A673 (cell line): ENCODE data around the gene GAS2. TPM values are rescaled to one million over a fixed set of nuclear protein-coding genes. Genes with fewer than 3 reads are reported as not detected.

Experiments used
- BruUV-seq: library from RNA; stranded (reverse); fragments of 400-500 nt; replicated peaks from 2 replicates; lab custom pipeline; 2021; lab: Mats Ljungman, UMichigan
- CTCF ChIA-PET: fragments of 300-600 bp; sonication (Branson Sonifier 250); formaldehyde crosslinking; loops from one replicate; lab custom pipeline; 2022; ENCODE audit warnings: antibody characterized with exemption; lab: Charles Lee
- POLR2A ChIA-PET: fragments of 300-600 bp; sonication (Branson Sonifier 250); formaldehyde crosslinking; loops from one replicate; lab custom pipeline; 2022; ENCODE audit warnings: antibody characterized with exemption; ENCODE audit not compliant: low non-redundant PET; lab: Charles Lee
- DNase-seq: peaks from one replicate; pipeline ENCODE4 v3.0.0-alpha.2; 2015; ENCODE audit warnings: low spot score
- H3K27ac ChIP-seq: fragments of 200-600 bp; sonication (generic); 2 replicates; pipeline ENCODE4 v1.5.1; 2016; ENCODE audit warnings: mixed run types, low read depth, mild to moderate bottlenecking, mixed read lengths, antibody characterized with exemption, low read length; ENCODE audit not compliant: poor library complexity, severe bottlenecking
- H3K27me3 ChIP-seq: fragments of 200-600 bp; sonication (generic); replicated peaks from 2 replicates; pipeline ENCODE4 v1.6.1; 2017; ENCODE audit warnings: mixed run types, low read depth, mild to moderate bottlenecking, mixed read lengths, antibody characterized with exemption, low read length; ENCODE audit not compliant: insufficient read depth, poor library complexity
- H3K36me3 ChIP-seq: fragments of 200-600 bp; sonication (generic); 2 replicates; pipeline ENCODE4 v1.6.1; 2016; ENCODE audit warnings: mixed run types, mild to moderate bottlenecking, mixed read lengths, antibody characterized with exemption, low read length; ENCODE audit not compliant: insufficient read depth, poor library complexity, severe bottlenecking
- H3K4me1 ChIP-seq: fragments of 200-600 bp; sonication (generic); 2 replicates; pipeline ENCODE4 v1.6.1; 2017; ENCODE audit warnings: mixed run types, mild to moderate bottlenecking, mixed read lengths, antibody characterized with exemption, low read length; ENCODE audit not compliant: insufficient read depth, poor library complexity, severe bottlenecking
- H3K4me3 ChIP-seq: fragments of 200-600 bp; sonication (generic); 2 replicates; pipeline ENCODE4 v1.5.1; 2016; ENCODE audit warnings: low read depth, mixed run types, mild to moderate bottlenecking, mixed read lengths, low read length; ENCODE audit not compliant: poor library complexity, severe bottlenecking
- H3K9me3 ChIP-seq: fragments of 200-600 bp; sonication (generic); 2 replicates; pipeline ENCODE4 v1.6.1; 2016; ENCODE audit warnings: mixed run types, low read depth, mild to moderate bottlenecking, mixed read lengths, antibody characterized with exemption, low read length; ENCODE audit not compliant: poor library complexity, severe bottlenecking
- EZH2 ChIP-seq: fragments of 200-600 bp; sonication (generic); IDR thresholded peaks from 2 replicates; pipeline ENCODE4 v1.6.1; 2017; ENCODE audit warnings: borderline replicate concordance, low read depth, mild to moderate bottlenecking, mixed read lengths, antibody characterized with exemption, low read length; ENCODE audit not compliant: poor library complexity, severe bottlenecking
- intact Hi-C: fragments of 100-400 bp; cut with micrococcal nuclease; formaldehyde crosslinking; loops from one replicate; pipeline ENCODE4 v1.10.0; 2022; ENCODE audit not compliant: unreplicated experiment
- total RNA-seq: library from RNA; stranded (reverse); gene quantifications from 2 replicates; pipeline ENCODE4 v1.2.3, GENCODE V29; 2021
- TF ChIP-seq, protein P1 (sequence below): fragments of 300-800, 200-600 bp; sonication (generic); conservative IDR thresholded peaks from 2 replicates; pipeline ENCODE4 v1.5.1; 2017; ENCODE audit warnings: low read depth, mild to moderate bottlenecking, antibody characterized with exemption, low read length, moderate library complexity, mixed read lengths

The GAS2 gene
- total RNA-seq, 1 experiment from 2014 or later, result 1.8 TPM

DNA sequence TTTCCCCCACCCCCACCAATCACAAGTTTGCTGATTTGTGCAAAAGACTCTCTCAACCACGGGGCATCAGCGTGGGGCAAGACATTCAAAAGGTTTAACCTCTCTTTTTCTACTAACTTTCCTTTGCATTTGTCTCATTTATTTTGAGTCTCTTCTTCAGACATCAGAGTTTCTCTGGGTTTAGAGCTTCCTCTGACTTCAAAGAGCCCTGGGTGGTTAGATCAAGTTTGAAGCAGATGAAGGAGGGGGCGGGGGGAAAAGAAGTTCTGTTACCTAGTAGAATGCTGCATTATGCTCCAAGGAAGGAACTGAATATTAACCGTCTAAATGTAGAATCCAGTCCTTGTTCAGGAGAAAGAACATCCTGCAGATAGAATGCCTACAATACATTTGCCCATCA is 24.5 kb downstream of the GAS2 start:
- no peak for DNase-seq
- Histone ChIP-seq H3K4me3 (no peak overlapping the region), H3K4me1 (no peaks in the 10 kb centered on the region), H3K36me3 (no peaks in the 10 kb centered on the region), H3K27me3 (no peaks in the 10 kb centered on the region), H3K9me3 (no peaks in the 10 kb centered on the region), H3K27ac (no peak overlapping the region)
- POLR2A ChIA-PET, result no interaction called here
- no TSS peak for BruUV-seq
- CTCF ChIA-PET, result no interaction called here
- no peak for TF ChIP-seq EZH2
- TF ChIP-seq, protein P1, sequence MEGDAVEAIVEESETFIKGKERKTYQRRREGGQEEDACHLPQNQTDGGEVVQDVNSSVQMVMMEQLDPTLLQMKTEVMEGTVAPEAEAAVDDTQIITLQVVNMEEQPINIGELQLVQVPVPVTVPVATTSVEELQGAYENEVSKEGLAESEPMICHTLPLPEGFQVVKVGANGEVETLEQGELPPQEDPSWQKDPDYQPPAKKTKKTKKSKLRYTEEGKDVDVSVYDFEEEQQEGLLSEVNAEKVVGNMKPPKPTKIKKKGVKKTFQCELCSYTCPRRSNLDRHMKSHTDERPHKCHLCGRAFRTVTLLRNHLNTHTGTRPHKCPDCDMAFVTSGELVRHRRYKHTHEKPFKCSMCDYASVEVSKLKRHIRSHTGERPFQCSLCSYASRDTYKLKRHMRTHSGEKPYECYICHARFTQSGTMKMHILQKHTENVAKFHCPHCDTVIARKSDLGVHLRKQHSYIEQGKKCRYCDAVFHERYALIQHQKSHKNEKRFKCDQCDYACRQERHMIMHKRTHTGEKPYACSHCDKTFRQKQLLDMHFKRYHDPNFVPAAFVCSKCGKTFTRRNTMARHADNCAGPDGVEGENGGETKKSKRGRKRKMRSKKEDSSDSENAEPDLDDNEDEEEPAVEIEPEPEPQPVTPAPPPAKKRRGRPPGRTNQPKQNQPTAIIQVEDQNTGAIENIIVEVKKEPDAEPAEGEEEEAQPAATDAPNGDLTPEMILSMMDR, result no peak
- intact Hi-C loops, result no loop called here

DNA sequence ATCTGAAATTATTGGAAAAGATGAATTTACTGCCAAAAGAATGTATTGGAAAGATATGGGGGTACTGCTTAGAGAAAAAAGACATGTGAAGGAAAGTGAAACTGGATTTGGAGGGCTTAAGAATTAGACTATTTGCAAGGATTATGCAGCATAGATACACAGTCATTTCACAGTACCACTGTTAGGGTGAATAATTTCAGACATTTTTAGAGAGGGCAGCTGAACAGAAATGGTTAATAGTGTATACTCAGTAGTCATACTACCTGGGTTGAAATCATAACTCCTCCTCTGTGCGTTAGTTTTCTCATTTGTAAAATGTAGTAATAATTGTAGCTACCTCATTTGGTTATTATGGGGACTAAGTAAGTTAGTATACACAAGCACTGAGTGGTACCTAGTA is 33.0 kb downstream of the GAS2 start:
- POLR2A ChIA-PET, result no interaction called here
- TF ChIP-seq, protein P1, result no peak
- no peak for TF ChIP-seq EZH2
- intact Hi-C loops, result no loop called here

DNA sequence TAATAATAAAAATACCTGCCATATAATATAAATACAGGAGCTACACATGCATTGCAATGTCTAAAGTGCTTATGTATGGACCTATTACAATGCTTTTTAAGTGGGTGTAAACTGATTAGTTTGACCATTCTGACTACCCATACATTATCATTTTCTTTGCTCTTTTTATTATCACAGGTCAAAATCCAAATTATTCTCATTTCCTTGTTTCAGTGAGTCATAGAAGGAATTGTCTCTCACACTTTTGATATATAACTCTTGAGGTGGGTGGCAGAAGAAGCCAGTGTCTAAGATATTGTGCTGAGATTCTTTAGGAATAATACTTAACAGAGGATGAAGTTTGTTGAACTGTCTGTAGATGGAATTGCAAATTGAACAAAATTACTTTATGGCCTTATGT is 35.6 kb downstream of the GAS2 start:
- Histone ChIP-seq H3K4me3 (no peak overlapping the region), H3K36me3 (no peaks in the 10 kb centered on the region), H3K27me3 (no peaks in the 10 kb centered on the region), H3K4me1 (peaks cover 13% of the 10 kb centered on the region), H3K27ac (no peak overlapping the region), H3K9me3 (no peaks in the 10 kb centered on the region)
- intact Hi-C loops, result no loop called here
- TF ChIP-seq EZH2, result no peak
- TF ChIP-seq, protein P1, result no peak
- no peak for DNase-seq
- no TSS peak for BruUV-seq
- POLR2A ChIA-PET, result no interaction called here
- CTCF ChIA-PET, result no interaction called here

More for the DNA sequence above, 33.0 kb downstream of the GAS2 start:
- H3K27me3 ChIP-seq, result no peaks in the 10 kb centered on the region
- H3K9me3 ChIP-seq, result no peaks in the 10 kb centered on the region
- H3K36me3 ChIP-seq, result no peaks in the 10 kb centered on the region
- BruUV-seq, result no TSS peak
- H3K4me3 ChIP-seq, result no peak overlapping the region
- no peak overlapping the region for H3K27ac ChIP-seq
- H3K4me1 ChIP-seq, result peaks cover 13% of the 10 kb centered on the region
- CTCF ChIA-PET, result no interaction called here
- no peak for DNase-seq
